ENCODE measurements around the gene MAP3K9.

DNA sequence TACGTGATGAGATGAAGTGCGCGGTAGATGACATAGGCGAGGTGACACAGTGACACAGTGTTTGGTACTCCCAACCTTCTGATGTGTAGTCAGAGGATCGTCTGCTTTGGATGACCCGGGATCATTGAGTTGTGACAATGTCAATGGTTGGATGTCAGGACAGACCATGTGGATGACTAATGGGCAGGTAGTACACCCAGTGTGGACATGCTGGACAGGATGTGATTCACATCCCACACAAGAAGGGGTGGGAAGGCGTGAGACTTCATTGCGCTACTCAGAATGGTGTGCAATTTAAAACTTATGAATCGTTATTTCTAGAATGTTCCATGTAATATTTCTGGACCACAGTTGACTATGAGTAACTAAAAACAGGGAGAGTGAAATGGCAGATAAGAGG is 23.8 kb downstream of the MAP3K9 start:
- TF ChIP-seq, protein P1, sequence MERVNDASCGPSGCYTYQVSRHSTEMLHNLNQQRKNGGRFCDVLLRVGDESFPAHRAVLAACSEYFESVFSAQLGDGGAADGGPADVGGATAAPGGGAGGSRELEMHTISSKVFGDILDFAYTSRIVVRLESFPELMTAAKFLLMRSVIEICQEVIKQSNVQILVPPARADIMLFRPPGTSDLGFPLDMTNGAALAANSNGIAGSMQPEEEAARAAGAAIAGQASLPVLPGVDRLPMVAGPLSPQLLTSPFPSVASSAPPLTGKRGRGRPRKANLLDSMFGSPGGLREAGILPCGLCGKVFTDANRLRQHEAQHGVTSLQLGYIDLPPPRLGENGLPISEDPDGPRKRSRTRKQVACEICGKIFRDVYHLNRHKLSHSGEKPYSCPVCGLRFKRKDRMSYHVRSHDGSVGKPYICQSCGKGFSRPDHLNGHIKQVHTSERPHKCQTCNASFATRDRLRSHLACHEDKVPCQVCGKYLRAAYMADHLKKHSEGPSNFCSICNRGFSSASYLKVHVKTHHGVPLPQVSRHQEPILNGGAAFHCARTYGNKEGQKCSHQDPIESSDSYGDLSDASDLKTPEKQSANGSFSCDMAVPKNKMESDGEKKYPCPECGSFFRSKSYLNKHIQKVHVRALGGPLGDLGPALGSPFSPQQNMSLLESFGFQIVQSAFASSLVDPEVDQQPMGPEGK (CRISPR knock-in tag; IDR thresholded peaks at IDR 0.05; ENCODE audit: borderline replicate concordance): no peak
- TF ChIP-seq OSR1 (CRISPR knock-in tag; IDR thresholded peaks at IDR 0.05): no peak
- TF ChIP-seq, protein P2, sequence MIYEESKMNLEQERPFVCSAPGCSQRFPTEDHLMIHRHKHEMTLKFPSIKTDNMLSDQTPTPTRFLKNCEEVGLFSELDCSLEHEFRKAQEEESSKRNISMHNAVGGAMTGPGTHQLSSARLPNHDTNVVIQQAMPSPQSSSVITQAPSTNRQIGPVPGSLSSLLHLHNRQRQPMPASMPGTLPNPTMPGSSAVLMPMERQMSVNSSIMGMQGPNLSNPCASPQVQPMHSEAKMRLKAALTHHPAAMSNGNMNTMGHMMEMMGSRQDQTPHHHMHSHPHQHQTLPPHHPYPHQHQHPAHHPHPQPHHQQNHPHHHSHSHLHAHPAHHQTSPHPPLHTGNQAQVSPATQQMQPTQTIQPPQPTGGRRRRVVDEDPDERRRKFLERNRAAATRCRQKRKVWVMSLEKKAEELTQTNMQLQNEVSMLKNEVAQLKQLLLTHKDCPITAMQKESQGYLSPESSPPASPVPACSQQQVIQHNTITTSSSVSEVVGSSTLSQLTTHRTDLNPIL (CRISPR knock-in tag; IDR thresholded peaks at IDR 0.05; ENCODE audit: low read depth): no peak
- no peak for TF ChIP-seq ARNTL (CRISPR knock-in tag; IDR thresholded peaks at IDR 0.05; ENCODE audit: borderline replicate concordance, low read depth)
- no peak for TF ChIP-seq SNAI2 (CRISPR knock-in tag; IDR thresholded peaks at IDR 0.05)
- no peak for TF ChIP-seq CSDC2 (CRISPR knock-in tag; IDR thresholded peaks at IDR 0.05)
- no peak for TF ChIP-seq POU6F1 (CRISPR knock-in tag; IDR thresholded peaks at IDR 0.05; ENCODE audit: borderline replicate concordance, low read depth)
